Measurements from ENCODE around the gene ZNF587B.
A peak's percentile ranks its signal among the peaks of the same experiment; 100 is the strongest.
"Not testable (repeated sequence)": the region's sequence is repeated elsewhere in the genome, so short reads cannot be mapped to it uniquely, and the experiment has no call there.

The ZNF587B gene

GRCh38 chr19:57872450-57872849, 42.4 kb downstream of the ZNF587B start:
- DNase-seq: no peak

DNA sequence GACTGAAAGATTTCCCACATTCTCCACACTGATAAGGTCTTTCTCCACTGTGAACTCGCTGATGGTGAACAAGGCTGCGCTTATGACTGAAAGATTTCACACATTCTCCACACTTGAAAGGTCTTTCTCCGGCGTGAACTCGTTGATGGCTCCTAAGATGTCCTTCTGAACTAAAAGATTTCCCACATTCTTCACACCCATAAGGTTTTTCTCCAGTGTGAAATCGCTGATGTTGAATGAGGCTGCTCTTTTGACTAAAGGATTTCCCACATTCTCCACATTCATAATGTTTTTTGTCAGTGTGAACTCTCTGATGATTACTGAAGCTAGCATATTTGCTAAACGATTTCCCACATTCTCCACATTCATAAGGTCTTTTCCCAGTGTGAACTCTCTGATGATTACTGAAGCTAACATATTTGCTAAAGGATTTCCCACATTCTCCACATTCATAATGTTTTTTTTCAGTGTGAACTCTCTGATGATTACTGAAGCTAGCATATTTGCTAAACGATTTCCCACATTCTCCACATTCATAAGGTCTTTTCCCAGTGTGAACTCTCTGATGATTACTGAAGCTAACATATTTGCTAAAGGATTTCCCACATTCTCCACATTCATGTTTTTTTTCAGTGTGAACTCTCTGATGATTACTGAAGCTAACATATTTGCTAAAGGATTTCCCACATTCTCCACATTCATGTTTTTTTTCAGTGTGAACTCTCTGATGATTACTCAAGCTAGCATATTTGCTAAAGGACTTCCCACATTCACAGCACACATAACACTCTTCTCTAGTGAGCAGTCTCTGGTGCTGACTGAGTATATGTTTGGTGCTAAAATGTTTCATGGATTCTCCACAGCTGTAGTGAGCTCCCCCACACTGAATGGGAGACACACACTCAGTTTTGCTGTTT, 44.0 kb downstream of the ZNF587B start:
- DNase-seq: not testable (repeated sequence)

GRCh38 chr19:57886046-57886445, 55.9 kb downstream of the ZNF587B start:
- DNase-seq: no peak

DNA sequence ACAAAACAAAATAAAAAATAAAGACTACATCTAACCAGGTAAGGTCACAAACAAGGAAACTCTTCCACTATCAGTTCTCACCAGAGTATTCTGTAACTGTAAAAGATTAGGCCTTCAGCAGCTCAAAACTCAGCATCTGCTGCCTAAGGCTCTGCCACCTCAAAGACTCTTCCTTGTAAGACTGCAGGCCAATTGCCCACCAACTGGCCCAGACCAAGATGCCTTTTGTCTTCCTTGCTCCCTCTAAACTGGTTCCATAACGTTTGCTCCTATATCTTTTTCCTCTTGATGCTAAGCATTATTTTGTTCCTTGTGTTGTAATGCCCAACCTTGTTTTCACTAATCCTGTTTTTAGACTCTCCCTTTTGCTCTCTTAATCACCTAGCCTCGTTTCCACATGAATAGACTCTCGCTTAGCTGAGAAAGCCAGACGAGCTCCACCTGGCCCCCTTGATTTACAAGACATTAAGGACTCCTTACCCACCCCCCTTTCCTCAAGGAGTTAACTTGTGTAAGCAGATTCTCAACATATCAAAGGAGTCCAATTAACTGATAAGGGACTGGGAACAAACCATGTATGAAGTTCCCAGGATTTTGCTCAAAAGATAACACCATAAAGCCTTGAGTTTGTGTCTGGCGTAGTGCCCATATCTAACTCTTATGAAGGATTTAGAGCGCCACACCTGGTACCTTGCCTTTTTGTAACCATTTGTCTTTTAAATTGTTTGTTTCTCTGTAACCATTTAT, 57.3 kb downstream of the ZNF587B start:
- no peak for DNase-seq

GRCh38 chr19:57888107-57888559, 58.0 kb downstream of the ZNF587B start:
- no peak for DNase-seq

DNA sequence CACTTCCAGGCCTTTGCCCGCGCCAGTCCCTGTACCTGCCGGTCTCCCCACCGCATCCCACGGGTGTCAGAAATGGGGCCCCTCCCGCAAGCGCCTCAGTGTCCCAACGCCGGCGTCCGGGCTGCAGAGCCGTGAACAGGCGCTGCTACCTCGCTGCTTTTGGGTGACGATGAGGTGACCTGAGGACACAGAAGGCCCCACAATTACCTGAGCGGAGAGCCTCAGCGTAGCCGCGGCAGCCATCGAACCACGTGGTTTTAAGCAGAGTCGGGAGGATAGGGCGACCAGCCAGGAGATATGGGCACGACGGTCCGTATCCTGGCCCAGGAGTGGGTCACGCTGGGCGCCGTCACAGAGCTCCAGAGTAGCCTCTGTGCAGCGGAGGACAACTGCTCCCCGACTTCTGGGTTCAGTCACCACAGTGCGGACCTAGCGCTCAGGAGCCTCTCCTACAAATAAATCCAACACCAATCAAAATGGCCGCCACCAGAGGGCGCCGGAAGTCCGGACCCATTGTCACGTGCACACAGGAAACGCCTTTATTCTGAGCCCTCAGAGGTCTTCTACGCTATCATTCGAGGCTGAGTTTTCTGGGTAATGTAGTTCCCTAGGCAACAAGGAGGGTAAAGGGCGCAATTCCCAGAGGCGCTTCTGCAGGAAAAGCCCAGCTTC, 58.6 kb downstream of the ZNF587B start, which contains the start of gene ZNF814:
ZNF814 (minus strand) TSS at position 478 of the 672 bp plus-strand sequence; CDS start at position 243, 235 bp downstream.
- peak; percentile 88 to 89 for DNase-seq

DNA sequence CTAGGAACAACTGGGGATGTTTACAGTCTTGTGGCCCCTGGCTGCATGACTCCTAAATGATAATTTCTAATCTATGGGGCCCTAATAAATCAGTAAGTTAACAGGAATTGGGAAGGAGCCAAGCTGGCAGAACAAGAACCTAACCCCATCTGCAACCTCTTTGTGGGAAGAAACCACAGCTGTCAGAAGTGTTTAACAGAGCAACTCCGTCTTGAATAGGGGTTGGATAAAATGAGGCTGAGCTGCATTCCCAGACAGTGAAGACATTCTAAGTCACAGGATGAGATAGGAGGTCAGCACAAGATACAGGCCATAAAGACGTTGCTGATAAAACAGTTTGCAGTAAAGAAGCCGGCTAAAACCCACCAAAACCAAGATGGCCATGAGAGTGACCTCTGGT, 60.6 kb downstream of the ZNF587B start:
- DNase-seq: not testable (repeated sequence)
